ENCODE data around the gene ADAM22.
"Not testable (repeated sequence)": the region's sequence is repeated elsewhere in the genome, so short reads cannot be mapped to it uniquely, and the experiment has no call there.

Gene ADAM22

GRCh38 chr7:88111954-88112471 lies 178.0 kb downstream of the ADAM22 start:
- DNase-seq = peak; percentile 9

DNA sequence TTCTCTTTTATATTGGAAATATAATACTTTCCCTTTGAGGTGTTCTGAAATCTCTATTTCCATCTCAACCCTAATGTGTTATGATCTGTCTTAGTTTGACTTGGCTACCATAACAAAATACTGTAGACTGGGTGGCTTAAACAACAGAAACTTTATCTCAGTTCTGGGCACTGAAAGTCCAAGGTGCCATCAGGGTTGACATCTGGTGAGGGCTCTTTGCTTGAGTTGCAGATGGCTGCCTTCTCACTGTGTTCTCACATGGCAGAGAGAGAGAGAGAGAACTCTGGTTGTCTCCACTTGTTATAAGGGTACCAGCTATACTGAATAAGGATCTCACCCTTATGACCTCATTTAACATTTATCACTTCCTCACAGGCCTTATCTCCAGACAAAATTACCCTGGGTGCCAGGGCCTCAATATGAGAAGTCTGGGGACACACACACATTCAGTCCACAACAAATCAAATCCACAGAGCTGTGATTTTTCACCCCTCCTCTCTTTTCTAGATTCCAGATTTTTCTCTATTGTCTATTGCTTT lies 181.3 kb downstream of the ADAM22 start:
- no peak for DNase-seq

- DNase-seq = no peak
Measured at GRCh38 chr7:88115816-88116215, 181.8 kb downstream of the ADAM22 start.

GRCh38 chr7:88116235-88116795 lies 182.3 kb downstream of the ADAM22 start:
- no peak for DNase-seq

DNA sequence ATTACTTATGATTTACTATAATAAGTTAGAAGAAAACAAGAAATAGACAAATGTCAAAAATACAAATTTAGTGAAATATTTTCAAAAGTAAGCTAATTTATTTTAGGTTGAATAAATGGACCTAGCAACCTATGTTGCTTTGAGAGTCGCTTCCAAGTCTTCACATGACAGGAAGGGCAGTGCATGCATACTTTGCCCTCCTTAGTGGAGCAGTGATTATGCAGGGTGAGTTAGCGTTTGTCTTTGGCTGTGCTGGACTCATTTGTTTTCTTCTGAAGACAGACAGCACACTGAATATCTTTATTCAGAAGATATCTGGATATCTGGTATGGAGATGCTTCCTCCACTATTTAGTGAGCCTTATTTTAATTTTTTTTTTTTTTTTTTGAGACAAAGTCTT lies 183.3 kb downstream of the ADAM22 start:
- DNase-seq = no peak

DNA sequence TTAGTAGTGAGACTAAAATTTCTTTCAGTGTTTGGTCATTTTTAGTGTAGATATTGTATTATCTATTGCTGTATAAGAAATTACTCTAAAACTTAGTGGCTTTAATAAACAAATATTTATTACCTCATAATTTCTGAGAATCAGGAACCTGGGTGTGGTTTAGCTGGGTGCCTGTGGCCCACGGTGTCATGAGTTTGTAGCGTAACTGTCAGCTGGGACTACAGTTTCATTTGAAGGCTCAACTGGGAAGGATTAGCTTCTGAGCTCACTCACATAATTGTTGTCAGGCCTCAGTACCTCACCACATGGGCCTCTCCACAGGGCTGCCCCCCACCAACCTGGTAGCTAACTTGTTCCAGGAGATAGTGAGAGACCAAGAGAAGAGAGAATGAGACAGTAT lies 187.3 kb downstream of the ADAM22 start:
- DNase-seq = no peak

- DNase-seq = no peak
Measured at GRCh38 chr7:88127637-88128290, 193.7 kb downstream of the ADAM22 start.

GRCh38 chr7:88132725-88133124 lies 198.7 kb downstream of the ADAM22 start:
- DNase-seq = no peak

GRCh38 chr7:88140947-88141346 lies 206.9 kb downstream of the ADAM22 start:
- DNase-seq = no peak

- DNase-seq = no peak
Measured at GRCh38 chr7:88141479-88141878, 207.4 kb downstream of the ADAM22 start.

GRCh38 chr7:88141953-88142352 lies 207.9 kb downstream of the ADAM22 start:
- DNase-seq = no peak

- DNase-seq = no peak
Measured at GRCh38 chr7:88146616-88147015, 212.6 kb downstream of the ADAM22 start.

DNA sequence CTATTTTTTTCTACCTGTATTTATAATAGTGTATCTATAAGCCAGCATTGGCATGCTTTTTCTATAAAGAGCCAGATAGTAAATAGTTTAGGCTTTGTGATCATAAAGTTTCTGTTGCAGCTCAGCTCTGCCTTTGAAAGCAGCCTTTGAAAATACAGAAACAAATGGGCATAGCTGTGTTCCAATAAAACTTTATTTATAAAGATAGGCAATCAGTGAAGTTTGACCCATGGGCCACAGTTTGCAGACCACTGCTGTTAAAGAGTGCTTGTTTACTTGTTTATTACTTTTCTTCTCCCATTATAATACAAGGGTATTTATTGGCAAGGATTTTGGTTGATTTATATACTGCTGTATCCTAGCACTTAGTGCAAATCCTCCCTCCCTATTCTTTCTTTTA lies 213.3 kb downstream of the ADAM22 start:
- DNase-seq = no peak

DNA sequence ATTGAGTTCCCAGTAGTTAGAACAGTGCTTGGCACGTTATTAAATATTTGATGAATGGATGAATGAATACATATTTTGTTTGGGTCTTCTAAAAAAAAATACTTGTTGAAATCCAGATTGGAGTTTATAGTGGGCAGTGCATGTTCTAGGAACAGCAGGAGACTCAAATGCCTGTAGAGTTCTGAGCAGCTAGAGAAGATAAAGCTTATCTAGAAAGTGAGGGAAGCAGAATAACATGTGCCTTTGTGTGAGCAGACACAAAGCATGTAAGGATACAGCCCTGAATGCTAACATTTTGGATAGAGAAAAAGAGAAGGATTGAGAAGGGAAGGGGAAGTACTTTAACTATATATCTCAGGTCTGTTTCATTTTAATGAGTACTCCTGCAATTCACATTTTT lies 213.9 kb downstream of the ADAM22 start:
- DNase-seq = no peak

GRCh38 chr7:88150033-88150432 lies 216.0 kb downstream of the ADAM22 start:
- DNase-seq = no peak

DNA sequence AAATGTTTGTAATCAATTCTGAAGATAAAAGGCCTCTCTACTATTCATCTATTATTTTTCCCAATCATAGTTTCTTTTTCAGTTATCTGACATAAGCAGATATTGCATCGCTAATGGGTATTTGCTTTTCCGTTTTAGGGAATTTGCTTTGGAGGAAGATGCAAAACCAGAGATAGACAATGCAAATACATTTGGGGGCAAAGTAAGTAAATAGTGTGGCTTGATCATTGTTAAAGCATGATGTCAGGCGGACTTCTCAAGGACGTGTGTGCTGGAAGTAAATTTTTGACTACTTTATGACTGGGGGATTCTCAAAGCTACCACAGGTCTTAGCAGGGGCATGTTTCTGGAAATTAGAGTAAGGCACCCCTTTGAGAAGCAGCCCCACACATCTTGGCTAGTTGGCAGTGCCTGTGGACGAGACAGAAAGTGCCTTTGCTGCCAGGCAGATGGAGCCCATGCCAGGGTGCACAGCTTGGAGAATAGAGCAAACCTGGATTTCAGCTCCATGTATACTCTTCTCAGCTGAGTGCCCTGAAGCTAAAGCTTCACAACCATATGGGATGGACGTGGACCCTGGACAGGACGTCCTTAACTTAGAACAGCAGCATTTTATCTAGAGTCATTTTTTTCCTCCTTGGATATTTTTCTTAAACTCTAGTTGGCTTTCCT lies 217.2 kb downstream of the ADAM22 start:
- DNase-seq = no peak

DNA sequence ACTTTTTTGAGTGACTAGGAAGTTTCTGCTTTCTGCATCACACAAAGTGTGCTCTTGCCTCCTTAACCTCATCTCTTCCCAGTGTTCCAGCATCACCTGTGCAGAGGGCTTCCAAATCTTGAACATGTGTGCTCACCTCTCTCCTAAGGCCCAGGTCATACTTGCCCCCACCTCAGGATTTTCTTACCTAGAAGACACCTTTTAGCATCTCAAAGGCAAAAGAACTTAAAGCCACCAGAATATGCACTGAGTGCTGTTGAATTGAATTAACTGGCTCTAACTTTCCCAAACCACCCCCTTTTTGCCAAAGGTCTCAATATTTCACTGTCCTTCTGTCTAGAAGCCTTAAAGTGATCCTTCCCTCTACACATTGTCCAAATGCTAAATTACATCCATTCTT lies 219.3 kb downstream of the ADAM22 start:
- no peak for DNase-seq

- no peak for DNase-seq
Measured at GRCh38 chr7:88155756-88156155, 221.7 kb downstream of the ADAM22 start.

GRCh38 chr7:88156356-88156755 lies 222.3 kb downstream of the ADAM22 start:
- no peak for DNase-seq

DNA sequence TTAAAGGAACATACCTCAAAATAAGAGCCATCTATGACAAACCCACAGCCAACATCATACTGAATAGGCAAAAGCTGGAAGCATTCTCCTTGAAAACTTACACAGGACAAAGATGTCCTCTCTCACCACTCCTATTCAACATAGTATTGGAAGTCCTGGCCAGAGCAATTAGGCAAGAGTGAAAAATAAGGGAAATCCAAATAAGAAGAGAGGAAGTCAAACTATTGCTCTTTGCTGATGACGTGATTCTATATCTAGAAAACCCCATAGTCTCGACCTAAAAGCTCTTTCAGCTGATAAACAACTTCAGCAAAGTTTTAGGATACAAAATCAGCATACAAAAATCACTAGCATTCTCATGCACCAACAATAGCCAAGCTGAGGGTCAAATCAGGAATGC lies 225.7 kb downstream of the ADAM22 start:
- not testable (repeated sequence) for DNase-seq

GRCh38 chr7:88165697-88166096 lies 231.6 kb downstream of the ADAM22 start:
- DNase-seq = no peak

DNA sequence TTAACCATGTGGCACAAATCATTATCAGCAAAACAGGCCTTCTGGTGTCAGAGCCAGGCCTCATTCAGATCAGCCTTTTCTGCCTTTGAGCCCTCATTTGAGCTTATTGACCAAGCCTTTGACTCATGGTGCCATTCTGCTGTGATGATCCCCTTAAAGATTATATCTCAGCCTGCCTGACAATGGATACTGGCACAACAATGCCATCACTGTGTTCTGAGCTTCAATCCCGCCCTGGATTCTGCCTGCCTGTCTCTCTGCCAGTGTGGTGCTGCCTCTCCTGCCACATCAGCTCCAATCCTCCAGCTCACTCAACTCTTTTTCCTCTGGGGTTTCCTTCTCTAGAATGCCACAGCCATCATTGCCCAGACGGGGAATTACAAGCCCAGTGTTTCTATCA lies 233.2 kb downstream of the ADAM22 start:
- no peak for DNase-seq

- no peak for DNase-seq
Measured at GRCh38 chr7:88167721-88168120, 233.7 kb downstream of the ADAM22 start.

Measured in fibroblast of skin of abdomen (primary cell).